HepG2 (cell line): ENCODE measurements around the gene PACS2. TPM values are rescaled to one million over a fixed set of nuclear protein-coding genes. Genes with fewer than 3 reads are reported as not detected.

Source experiments
- ATAC-seq: fragments of 200-7000 bp; cut with Tn5 transposase; 3 replicates; pipeline ENCODE4 v1.9.1; 2020; ENCODE audit warnings: mild to moderate bottlenecking, moderate library complexity
- BruUV-seq: library from RNA; stranded (reverse); fragments of 400-500 nt; replicated peaks from 2 replicates; lab custom pipeline; 2021; lab: Mats Ljungman, UMichigan
- CTCF ChIA-PET: fragments of 300-600 bp; formaldehyde crosslinking; extraction: SDS; loops from one replicate; lab custom pipeline; 2021; ENCODE audit warnings: low total read pairs, inconsistent platforms, low intra/inter-chr PET ratio; lab: Yijun Ruan, JAX
- POLR2A ChIA-PET: fragments of 350-600 bp; sonication (Branson Sonifier 250); formaldehyde crosslinking; loops from one replicate; lab custom pipeline; 2020; ENCODE audit warnings: antibody characterized with exemption, inconsistent platforms; lab: Yijun Ruan, JAX
- DNase-seq: peaks from one replicate; pipeline ENCODE4 v3.0.0-alpha.2; 2015; ENCODE audit warnings: low spot score
- FAIRE-seq: peaks from 3 replicates; lab custom pipeline; 2011; peaks lifted over from hg19 to GRCh38; lab: Jason Lieb, UNC
- H2AFZ ChIP-seq: one replicate; pipeline ENCODE4 v1.6.1; 2011; ENCODE audit warnings: low read length, inconsistent platforms
- H3K27ac ChIP-seq: fragments of 300-600 bp; 3 replicates; pipeline ENCODE4 v1.8.0; 2011; ENCODE audit warnings: mixed run types, mild to moderate bottlenecking, mixed read lengths, low read length, inconsistent platforms; ENCODE audit not compliant: insufficient read depth; ENCODE audit errors: extremely low read length
- H3K27me3 ChIP-seq, 2 experiments: fragments of 200-600 bp in 1 of 2; 2 replicates in 1 of 2; 3 replicates in 1 of 2; pipeline versions ENCODE4 v1.6.0 to v1.8.0; 2011; ENCODE audit warnings: low read length in 2 of 2, mild to moderate bottlenecking in 2 of 2, moderate library complexity in 2 of 2, inconsistent platforms in 1 of 2; ENCODE audit not compliant: insufficient read depth in 2 of 2, control insufficient read depth in 1 of 2
- H3K36me3 ChIP-seq, 2 experiments: fragments of 200-600 bp in 1 of 2; replicated peaks in 1 of 2; 2 replicates in 1 of 2; 3 replicates in 1 of 2; pipeline versions ENCODE4 v1.5.1 to v1.8.0; 2011; ENCODE audit warnings: low read length in 2 of 2, inconsistent platforms in 1 of 2; ENCODE audit not compliant: insufficient read depth in 2 of 2, control insufficient read depth in 1 of 2
- H3K4me1 ChIP-seq: 2 replicates; pipeline ENCODE4 v1.5.1; 2012; ENCODE audit warnings: low read length, inconsistent platforms; ENCODE audit not compliant: insufficient read depth
- H3K4me2 ChIP-seq: 2 replicates; pipeline ENCODE4 v1.6.0; 2011; ENCODE audit warnings: low read depth, low read length, inconsistent platforms
- H3K4me3 ChIP-seq, 3 experiments: fragments of 200-600 bp in 1 of 3; sonication (generic), shearing (Covaris generic) in 1 of 3; replicated peaks in 1 of 3; 2 replicates each; pipeline ENCODE4 v1.5.1; 2011 to 2016; ENCODE audit warnings: low read length in 3 of 3, inconsistent platforms in 2 of 3, low read depth in 2 of 3, mild to moderate bottlenecking in 2 of 3, control low read depth in 1 of 3, mixed read lengths in 1 of 3; ENCODE audit not compliant: insufficient read depth in 1 of 3
- H3K79me2 ChIP-seq: one replicate; pipeline ENCODE4 v1.6.1; 2011; ENCODE audit warnings: low read length, inconsistent platforms; ENCODE audit not compliant: insufficient read depth
- H3K9ac ChIP-seq: 2 replicates; pipeline ENCODE4 v1.6.0; 2011; ENCODE audit warnings: mild to moderate bottlenecking, low read depth, low read length, inconsistent platforms; ENCODE audit not compliant: insufficient read depth
- H3K9me3 ChIP-seq: 2 replicates; pipeline ENCODE4 v1.5.1; 2012; ENCODE audit warnings: mild to moderate bottlenecking, low read length
- H4K20me1 ChIP-seq: 2 replicates; pipeline ENCODE4 v1.6.0; 2011; ENCODE audit warnings: inconsistent platforms, mild to moderate bottlenecking, low read length, moderate library complexity; ENCODE audit not compliant: insufficient read depth
- AGO1 ChIP-seq: fragments of 200-400 bp; formaldehyde crosslinking; IDR thresholded peaks from 2 replicates; pipeline ENCODE4 v1.6.1; 2017; ENCODE audit warnings: mild to moderate bottlenecking, low read depth, low read length, moderate library complexity; ENCODE audit not compliant: poor library complexity, severe bottlenecking
- AGO2 ChIP-seq: fragments of 200-400 bp; formaldehyde crosslinking; optimal IDR thresholded peaks from 2 replicates; pipeline ENCODE3; 2017; ENCODE audit warnings: mild to moderate bottlenecking, low read depth, low read length, moderate library complexity
- MZF1 ChIP-seq: sonication (generic); formaldehyde crosslinking; IDR thresholded peaks from 2 replicates; pipeline ENCODE4 v1.8.1; 2023; ENCODE audit warnings: mild to moderate bottlenecking, missing genetic modification reagents, borderline replicate concordance
- POGZ ChIP-seq: sonication (generic); formaldehyde crosslinking; IDR thresholded peaks from 2 replicates; pipeline ENCODE4 v1.4.0; 2020; ENCODE audit warnings: mild to moderate bottlenecking, missing genetic modification reagents
- ZBTB37 ChIP-seq: sonication (generic); formaldehyde crosslinking; IDR thresholded peaks from 2 replicates; pipeline ENCODE4 v1.4.0; 2020; ENCODE audit warnings: mild to moderate bottlenecking, missing genetic modification reagents
- ZNF10 ChIP-seq: sonication (generic); formaldehyde crosslinking; IDR thresholded peaks from 2 replicates; pipeline ENCODE4 v1.4.0; 2020; ENCODE audit warnings: mild to moderate bottlenecking, low read depth, missing genetic modification reagents, borderline replicate concordance
- WGBS: methylation state at CpG from one replicate; pipeline ENCODE4 v1.1.6; 2017; ENCODE audit warnings: low lambda C conversion rate; 5-methylcytosine and 5-hydroxymethylcytosine counted together
- in situ Hi-C: cut with HindIII; loops from 2 replicates; pipeline ENCODE4 v1.10.0; 2017; ENCODE audit warnings: low pct_unique_long_range_greater_than_20kb; ENCODE audit not compliant: extremely low pct_ligation_motif_present
- intact Hi-C: fragments of 100-400 bp; cut with micrococcal nuclease; formaldehyde crosslinking; loops from one replicate; pipeline ENCODE4 v1.10.0; 2022; ENCODE audit not compliant: unreplicated experiment
- polyA plus RNA-seq, 8 experiments: library from polyadenylated mRNA; depleted of rRNA in 3 of 8; stranded (reverse) in 7 of 8; unstranded in 1 of 8; fragments of >200 nt; fragmentation: Illumina TruSeq in 4 of 8; extraction: Trizol in 4 of 8; gene quantifications; 2 replicates each; pipeline versions ENCODE4 v1.2.1 to v1.2.3, GENCODE V29; 2011 to 2016; ENCODE audit warnings: low read depth in 4 of 8, missing spikeins in 1 of 8, mixed read lengths in 1 of 8; ENCODE audit not compliant: insufficient read depth in 1 of 8
- total RNA-seq, 5 experiments: library from RNA; depleted of rRNA; stranded (reverse); fragments of >200 nt; fragmentation: Illumina TruSeq; extraction: Trizol; gene quantifications; 2 replicates each; pipeline ENCODE4 v1.2.3, GENCODE V29; 2016; ENCODE audit warnings: low read depth in 1 of 5

PACS2 gene
- total and polyA plus RNA-seq, 2 of the 13 experiments (the other 11 are each of a cell fraction or from before 2014, with no cell fraction given) = 23.6 to 27.6 TPM

- CTCF ChIA-PET = no interaction called here
- Histone ChIP-seq H3K36me3 (peaks cover 10 to 25% of the 10 kb centered on the region in 2 experiments; a peak in 3 of 5 replicates), H3K9me3 (no peaks in the 10 kb centered on the region)
These were observed 130.7 kb downstream of the PACS2 start for GRCh38 chr14:105445290-105445689.

GRCh38 chr14:105445901-105446845 lies 131.6 kb downstream of the PACS2 start:
- BruUV-seq = no TSS peak
- no peak overlapping the region for H3K27ac ChIP-seq
- TF ChIP-seq POGZ (no peak), ZNF10 (CRISPR knock-in tag) (no peak), AGO1 (no peak), AGO2 (peak; percentile 79), MZF1 (CRISPR knock-in tag) (no peak)
- TF ChIP-seq, all 625 proteins: peak for 1
- DNase-seq = no peak
- WGBS = 96% methylated on average over 8 of the region's 26 CpGs
- no peak for FAIRE-seq
- Histone ChIP-seq H3K4me2 (no peak overlapping the region), H3K9ac (no peak overlapping the region), H4K20me1 (no peaks in the 10 kb centered on the region), H3K36me3 (peaks cover 12 to 28% of the 10 kb centered on the region in 2 experiments; a peak in 3 of 5 replicates), H3K4me3 (no peak overlapping the region), H3K27me3 (no peaks in the 10 kb centered on the region), H3K4me1 (peaks cover 14% of the 10 kb centered on the region), H2AFZ (no peak overlapping the region), H3K9me3 (no peaks in the 10 kb centered on the region), H3K79me2 (no peaks in the 10 kb centered on the region)
- in situ Hi-C loops = no loop called here
- ChIA-PET POLR2A (no interaction called here), CTCF (no interaction called here)
- no peak for ATAC-seq
- intact Hi-C loops = no loop called here

More at GRCh38 chr14:105445290-105445689, 130.7 kb downstream of the PACS2 start:
- no peak overlapping the region for H2AFZ ChIP-seq
- H4K20me1 ChIP-seq = no peaks in the 10 kb centered on the region
- H3K4me2 ChIP-seq = no peak overlapping the region
- DNase-seq (no peak), FAIRE-seq (no peak), ATAC-seq (no peak)
- peaks cover 14% of the 10 kb centered on the region for H3K4me1 ChIP-seq
- no TSS peak for BruUV-seq
- no peaks in the 10 kb centered on the region for H3K27me3 ChIP-seq
- no peak overlapping the region for H3K9ac ChIP-seq
- intact Hi-C loops (no loop called here), in situ Hi-C loops (no loop called here)
- 97% methylated on average over 13 of the region's 24 CpGs for WGBS
- H3K27ac ChIP-seq = no peak overlapping the region
- H3K79me2 ChIP-seq = no peaks in the 10 kb centered on the region
- TF ChIP-seq ZBTB37 = no peak
- TF ChIP-seq AGO2 = peak; percentile 83
- POLR2A ChIA-PET = no interaction called here
- H3K4me3 ChIP-seq = no peak overlapping the region
